ENCODE measurements around the gene DHX57.
"Not testable (repeated sequence)": the region's sequence is repeated elsewhere in the genome, so short reads cannot be mapped to it uniquely, and the experiment has no call there.

The DHX57 gene

DNA sequence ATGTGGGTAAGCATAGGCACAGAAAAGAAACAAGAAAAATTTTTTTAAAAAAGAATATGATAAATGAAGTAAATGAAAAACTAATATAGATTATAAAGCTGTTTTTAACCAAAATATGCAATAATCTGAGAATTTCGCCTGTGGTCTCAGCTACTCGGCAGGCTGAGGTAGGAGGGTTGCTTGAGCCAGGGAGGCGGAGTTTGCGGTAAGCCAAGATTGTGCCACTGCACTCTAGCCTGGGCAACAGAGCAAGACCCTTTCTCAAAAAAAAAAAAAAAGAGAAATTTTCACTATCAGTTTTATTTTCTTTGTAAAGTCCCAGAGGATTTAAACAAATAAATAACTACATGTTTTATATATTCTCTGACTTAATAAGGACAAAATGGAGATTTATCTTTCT is 47.3 kb downstream of the DHX57 start:
- Histone ChIP-seq H3K4me1 (no peaks in the 10 kb centered on the region), H3K4me3 (no peak overlapping the region), H3K27ac (no peak overlapping the region), H3K9me3 (no peaks in the 10 kb centered on the region), H3K36me3 (peaks cover 37 to 70% (median 45%) of the 10 kb centered on the region in 3 donors), H3K27me3 (no peaks in the 10 kb centered on the region)
- DNase-seq: no peak
- intact Hi-C loops (cut with DNase I; ENCODE audit: low total_unique reads): no loop called here
- TF ChIP-seq, protein P1, sequence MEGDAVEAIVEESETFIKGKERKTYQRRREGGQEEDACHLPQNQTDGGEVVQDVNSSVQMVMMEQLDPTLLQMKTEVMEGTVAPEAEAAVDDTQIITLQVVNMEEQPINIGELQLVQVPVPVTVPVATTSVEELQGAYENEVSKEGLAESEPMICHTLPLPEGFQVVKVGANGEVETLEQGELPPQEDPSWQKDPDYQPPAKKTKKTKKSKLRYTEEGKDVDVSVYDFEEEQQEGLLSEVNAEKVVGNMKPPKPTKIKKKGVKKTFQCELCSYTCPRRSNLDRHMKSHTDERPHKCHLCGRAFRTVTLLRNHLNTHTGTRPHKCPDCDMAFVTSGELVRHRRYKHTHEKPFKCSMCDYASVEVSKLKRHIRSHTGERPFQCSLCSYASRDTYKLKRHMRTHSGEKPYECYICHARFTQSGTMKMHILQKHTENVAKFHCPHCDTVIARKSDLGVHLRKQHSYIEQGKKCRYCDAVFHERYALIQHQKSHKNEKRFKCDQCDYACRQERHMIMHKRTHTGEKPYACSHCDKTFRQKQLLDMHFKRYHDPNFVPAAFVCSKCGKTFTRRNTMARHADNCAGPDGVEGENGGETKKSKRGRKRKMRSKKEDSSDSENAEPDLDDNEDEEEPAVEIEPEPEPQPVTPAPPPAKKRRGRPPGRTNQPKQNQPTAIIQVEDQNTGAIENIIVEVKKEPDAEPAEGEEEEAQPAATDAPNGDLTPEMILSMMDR (IDR thresholded peaks at IDR 0.05): no peak

DNA sequence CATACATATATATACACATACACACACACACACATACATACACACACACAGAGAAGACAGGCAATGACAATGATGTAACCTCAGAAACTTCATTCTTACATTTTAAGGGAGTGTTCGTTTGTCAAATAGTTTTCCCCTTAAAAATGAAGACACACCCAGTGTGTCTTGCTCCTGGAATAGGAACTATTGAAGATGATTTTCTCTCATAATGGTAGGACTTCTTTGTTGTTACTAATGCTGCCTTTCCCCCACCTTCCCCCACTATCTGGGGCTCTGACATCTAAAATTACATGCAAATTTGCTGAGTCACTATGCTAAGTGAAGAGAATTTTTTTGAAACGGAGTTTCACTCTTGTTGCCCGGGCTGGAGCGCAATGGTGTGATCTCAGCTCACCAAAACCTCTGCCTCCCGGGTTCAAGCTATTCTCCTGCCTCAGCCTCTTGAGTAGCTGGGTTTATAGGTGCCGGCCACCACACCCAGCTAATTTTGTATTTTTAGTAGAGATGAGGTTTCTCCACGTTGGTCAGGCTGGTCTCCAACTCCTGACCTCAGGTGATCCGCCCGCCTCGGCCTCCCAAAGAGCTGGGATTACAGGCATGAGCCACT is 48.1 kb downstream of the DHX57 start:
- H3K27ac ChIP-seq; DNase-seq; H3K9me3 ChIP-seq; H3K4me3 ChIP-seq; intact Hi-C loops (cut with DNase I; ENCODE audit: low total_unique reads); H3K4me1 ChIP-seq; H3K27me3 ChIP-seq: not testable (repeated sequence)
- peaks cover 40 to 71% (median 45%) of the 10 kb centered on the region in 3 donors for H3K36me3 ChIP-seq

DNA sequence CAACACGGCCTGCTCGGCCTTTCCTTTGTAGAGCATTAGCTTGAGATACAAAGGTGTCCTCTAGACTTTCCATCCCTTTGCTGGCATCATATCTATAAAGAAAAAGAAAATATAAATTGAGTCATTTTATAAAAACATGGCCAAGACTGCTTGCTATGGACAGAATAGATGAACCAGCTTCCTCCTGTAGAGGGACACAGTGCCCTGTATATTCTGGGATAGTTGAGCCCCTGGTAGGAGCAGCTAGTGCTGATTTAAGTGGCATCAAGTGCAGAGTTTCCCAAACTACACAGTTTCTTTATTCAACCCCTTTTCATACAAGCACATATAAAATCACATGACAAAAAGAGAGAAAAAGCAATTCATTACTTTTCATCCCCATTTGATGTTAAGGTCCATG is 49.8 kb downstream of the DHX57 start:
- TF ChIP-seq, protein P1 (IDR thresholded peaks at IDR 0.05): no peak

DNA sequence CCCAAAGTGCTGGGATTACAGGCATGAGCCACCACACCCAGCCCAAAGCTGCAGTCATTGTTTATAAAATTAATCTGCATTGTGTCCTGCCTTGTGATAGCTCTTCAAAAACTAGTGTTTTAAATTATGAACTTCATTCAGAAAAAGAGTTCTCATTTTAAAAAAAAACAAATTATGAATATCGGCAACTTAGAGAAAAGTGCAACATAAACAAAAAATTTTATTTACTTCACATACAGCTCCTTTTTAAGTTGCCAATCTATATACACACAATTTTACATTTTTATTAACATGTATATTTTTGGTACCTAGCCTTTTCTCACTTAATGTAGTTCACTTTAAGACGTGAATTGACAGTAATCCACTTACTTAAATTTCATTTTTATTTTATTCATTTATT is 50.8 kb downstream of the DHX57 start:
- no peak for DNase-seq
- Histone ChIP-seq H3K9me3 (no peaks in the 10 kb centered on the region), H3K4me3 (no peak overlapping the region), H3K27me3 (no peaks in the 10 kb centered on the region), H3K27ac (no peak overlapping the region), H3K36me3 (peaks cover 40 to 75% (median 46%) of the 10 kb centered on the region in 3 donors), H3K4me1 (no peaks in the 10 kb centered on the region)
- TF ChIP-seq, protein P1 (IDR thresholded peaks at IDR 0.05): no peak
- intact Hi-C loops (cut with DNase I; ENCODE audit: low total_unique reads): no loop called here

More for the DNA sequence above, 49.8 kb downstream of the DHX57 start:
- H3K27me3 ChIP-seq: no peaks in the 10 kb centered on the region
- no peak overlapping the region for H3K4me3 ChIP-seq
- no peaks in the 10 kb centered on the region for H3K9me3 ChIP-seq
- no peak overlapping the region for H3K27ac ChIP-seq
- no peak for DNase-seq
- no peaks in the 10 kb centered on the region for H3K4me1 ChIP-seq
- peaks cover 46 to 77% (median 48%) of the 10 kb centered on the region in 3 donors for H3K36me3 ChIP-seq
- intact Hi-C loops (cut with DNase I; ENCODE audit: low total_unique reads): no loop called here

DNA sequence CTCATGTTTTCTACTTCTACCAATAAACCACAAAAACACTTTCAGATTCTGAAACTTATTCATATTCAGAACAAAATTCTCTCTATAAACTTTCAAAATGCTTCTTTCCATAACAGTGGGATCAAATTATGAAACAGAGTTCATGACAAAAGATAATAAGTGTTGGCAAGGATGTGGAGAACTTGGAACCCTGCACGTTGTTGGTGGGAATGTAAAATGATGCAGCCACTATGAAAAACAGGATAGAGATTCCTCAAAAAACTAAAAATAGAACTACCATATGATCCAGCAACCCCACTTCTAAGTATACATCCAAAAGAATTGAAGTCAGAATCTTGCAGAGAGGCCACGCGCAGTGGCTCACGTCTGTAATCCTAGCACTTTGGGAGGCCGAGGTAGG is 52.3 kb downstream of the DHX57 start:
- DNase-seq: no peak
- peaks cover 49 to 86% (median 56%) of the 10 kb centered on the region in 3 donors for H3K36me3 ChIP-seq
- no peak overlapping the region for H3K4me3 ChIP-seq
- no peak overlapping the region for H3K27ac ChIP-seq
- intact Hi-C loops (cut with DNase I; ENCODE audit: low total_unique reads): no loop called here
- no peaks in the 10 kb centered on the region for H3K4me1 ChIP-seq
- TF ChIP-seq, protein P1 (IDR thresholded peaks at IDR 0.05): no peak
- H3K9me3 ChIP-seq: no peaks in the 10 kb centered on the region
- no peaks in the 10 kb centered on the region for H3K27me3 ChIP-seq

DNA sequence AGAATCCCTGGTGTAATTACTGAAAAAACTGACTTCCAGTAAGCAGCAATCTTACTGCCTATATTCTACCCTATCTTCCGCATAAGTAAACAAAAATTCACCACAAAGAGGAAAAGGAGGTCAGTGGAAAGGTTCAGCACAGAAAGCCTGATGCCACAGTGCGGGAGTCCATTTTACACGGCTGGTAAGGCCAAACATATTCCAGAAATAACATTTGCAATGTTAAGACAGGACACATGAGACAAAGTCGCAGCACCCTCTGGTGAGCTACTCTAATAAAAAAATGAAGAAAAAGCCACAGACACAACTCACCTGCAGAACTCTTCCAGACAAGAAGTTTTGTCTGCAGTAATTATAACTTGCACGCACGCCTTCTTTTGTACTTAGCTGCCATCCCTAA is 57.2 kb downstream of the DHX57 start:
- intact Hi-C loops (cut with DNase I; ENCODE audit: low total_unique reads): no loop called here
- Histone ChIP-seq H3K27me3 (no peaks in the 10 kb centered on the region), H3K4me1 (no peaks in the 10 kb centered on the region), H3K9me3 (no peaks in the 10 kb centered on the region), H3K36me3 (peaks cover 58 to 90% (median 64%) of the 10 kb centered on the region in 3 donors), H3K27ac (no peak overlapping the region), H3K4me3 (no peak overlapping the region)
- TF ChIP-seq, protein P1 (IDR thresholded peaks at IDR 0.05): no peak
- DNase-seq: no peak

Measured in tibial artery (tissue), 4 donors.